Osteoblast (primary cell): ENCODE data around the gene LPGAT1. TPM values are rescaled to one million over a fixed set of nuclear protein-coding genes. Genes with fewer than 3 reads are reported as not detected.

ENCODE experiments used
- DNase-seq: peaks from one replicate; pipeline ENCODE4 v3.0.0; 2011; ENCODE audit warnings: low spot score, mixed read lengths; ENCODE audit not compliant: insufficient read length; ENCODE audit errors: missing footprints
- H2AFZ ChIP-seq: 2 replicates; pipeline ENCODE4 v1.6.0; 2011; ENCODE audit warnings: mild to moderate bottlenecking, low read length
- H3K27ac ChIP-seq: 2 replicates; pipeline ENCODE4 v1.5.1; 2011; ENCODE audit warnings: mild to moderate bottlenecking, low read depth, low read length, moderate library complexity
- H3K27me3 ChIP-seq: 2 replicates; pipeline ENCODE4 v1.6.0; 2012; ENCODE audit warnings: mild to moderate bottlenecking, control low read depth, inconsistent platforms, low read length, moderate library complexity; ENCODE audit not compliant: insufficient read depth
- H3K36me3 ChIP-seq: 2 replicates; pipeline ENCODE4 v1.5.1; 2011; ENCODE audit warnings: mild to moderate bottlenecking, low read length, control low read depth, moderate library complexity; ENCODE audit not compliant: insufficient read depth
- H3K4me1 ChIP-seq: 2 replicates; pipeline ENCODE4 v1.5.1; 2011; ENCODE audit warnings: mild to moderate bottlenecking, low read length, control low read depth, moderate library complexity; ENCODE audit not compliant: insufficient read depth
- H3K4me2 ChIP-seq: 2 replicates; pipeline ENCODE4 v1.6.0; 2011; ENCODE audit warnings: mild to moderate bottlenecking, low read length; ENCODE audit not compliant: insufficient read depth
- H3K4me3 ChIP-seq: fragments of 200-600 bp; sonication (generic); 3 replicates; pipeline ENCODE4 v1.5.1; 2012; ENCODE audit warnings: mild to moderate bottlenecking, low read length, inconsistent platforms; ENCODE audit not compliant: insufficient read depth
- H3K79me2 ChIP-seq: 2 replicates; pipeline ENCODE4 v1.6.0; 2012; ENCODE audit warnings: mild to moderate bottlenecking, low read length, control low read depth, inconsistent platforms; ENCODE audit not compliant: insufficient read depth
- H3K9me3 ChIP-seq: 2 replicates; pipeline ENCODE4 v1.5.1; 2011; ENCODE audit warnings: low read depth, low read length, control low read depth
- H4K20me1 ChIP-seq: 2 replicates; pipeline ENCODE4 v1.6.0; 2012; ENCODE audit warnings: mild to moderate bottlenecking, low read length, control low read depth; ENCODE audit not compliant: insufficient read depth
- total RNA-seq: library from RNA; depleted of rRNA; stranded (reverse); fragments of >200 nt; gene quantifications from 2 replicates; pipeline ENCODE4 v1.2.3, GENCODE V29; 2012
- TF ChIP-seq, protein P1 (sequence below): IDR thresholded peaks from 2 replicates; pipeline ENCODE4 v1.5.1; 2011; ENCODE audit warnings: mild to moderate bottlenecking, low read depth, low read length, moderate library complexity; ENCODE audit errors: extremely low read depth

The LPGAT1 gene
- total RNA-seq, 1 donor: 43.4 TPM

GRCh38 chr1:211739671-211740411 is 90.7 kb downstream of the LPGAT1 start:
- no peaks in the 10 kb centered on the region for H3K9me3 ChIP-seq
- H3K27me3 ChIP-seq: no peaks in the 10 kb centered on the region
- H3K79me2 ChIP-seq: no peaks in the 10 kb centered on the region
- no peak overlapping the region for H3K27ac ChIP-seq
- no peak overlapping the region for H2AFZ ChIP-seq
- no peak overlapping the region for H3K4me3 ChIP-seq
- H3K36me3 ChIP-seq: no peaks in the 10 kb centered on the region
- H3K4me2 ChIP-seq: no peak overlapping the region
- TF ChIP-seq, protein P1, sequence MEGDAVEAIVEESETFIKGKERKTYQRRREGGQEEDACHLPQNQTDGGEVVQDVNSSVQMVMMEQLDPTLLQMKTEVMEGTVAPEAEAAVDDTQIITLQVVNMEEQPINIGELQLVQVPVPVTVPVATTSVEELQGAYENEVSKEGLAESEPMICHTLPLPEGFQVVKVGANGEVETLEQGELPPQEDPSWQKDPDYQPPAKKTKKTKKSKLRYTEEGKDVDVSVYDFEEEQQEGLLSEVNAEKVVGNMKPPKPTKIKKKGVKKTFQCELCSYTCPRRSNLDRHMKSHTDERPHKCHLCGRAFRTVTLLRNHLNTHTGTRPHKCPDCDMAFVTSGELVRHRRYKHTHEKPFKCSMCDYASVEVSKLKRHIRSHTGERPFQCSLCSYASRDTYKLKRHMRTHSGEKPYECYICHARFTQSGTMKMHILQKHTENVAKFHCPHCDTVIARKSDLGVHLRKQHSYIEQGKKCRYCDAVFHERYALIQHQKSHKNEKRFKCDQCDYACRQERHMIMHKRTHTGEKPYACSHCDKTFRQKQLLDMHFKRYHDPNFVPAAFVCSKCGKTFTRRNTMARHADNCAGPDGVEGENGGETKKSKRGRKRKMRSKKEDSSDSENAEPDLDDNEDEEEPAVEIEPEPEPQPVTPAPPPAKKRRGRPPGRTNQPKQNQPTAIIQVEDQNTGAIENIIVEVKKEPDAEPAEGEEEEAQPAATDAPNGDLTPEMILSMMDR: no peak
- no peaks in the 10 kb centered on the region for H4K20me1 ChIP-seq
- DNase-seq: no peak
- H3K4me1 ChIP-seq: peaks cover 18% of the 10 kb centered on the region

DNA sequence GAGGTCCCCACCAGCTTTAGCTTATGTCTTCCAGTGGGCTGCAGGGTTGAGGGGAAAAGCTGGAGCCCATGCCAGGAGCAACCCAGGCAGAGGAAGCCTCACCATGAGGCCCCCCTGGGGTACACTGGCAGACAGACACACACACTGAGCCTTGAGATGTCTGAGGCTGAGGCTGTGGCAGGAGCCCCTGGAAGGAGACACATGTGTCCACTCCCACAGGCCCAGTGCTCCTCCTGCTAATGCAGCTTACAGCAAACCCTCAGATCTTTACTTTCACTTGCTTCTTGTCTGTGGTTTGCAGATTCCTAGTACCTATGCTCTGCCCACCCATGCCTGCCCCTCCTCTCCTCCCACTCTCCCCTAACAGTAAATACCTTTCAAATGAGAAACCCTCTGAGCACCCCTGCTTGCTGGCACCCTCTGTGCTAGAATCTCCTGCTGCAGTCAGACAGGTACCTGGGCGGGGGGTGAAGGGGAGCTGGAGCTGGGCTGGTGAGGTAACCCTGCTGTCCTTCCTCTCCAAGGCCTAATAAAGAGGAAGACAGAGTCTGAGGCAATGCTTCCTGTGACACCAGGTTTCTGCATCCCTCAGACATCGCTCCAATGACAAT is 91.8 kb downstream of the LPGAT1 start:
- Histone ChIP-seq H3K4me2 (no peak overlapping the region), H4K20me1 (no peaks in the 10 kb centered on the region), H3K9me3 (no peaks in the 10 kb centered on the region), H3K27ac (no peak overlapping the region), H3K36me3 (no peaks in the 10 kb centered on the region), H3K4me3 (no peak overlapping the region), H3K79me2 (no peaks in the 10 kb centered on the region), H2AFZ (no peak overlapping the region), H3K4me1 (peaks cover 18% of the 10 kb centered on the region), H3K27me3 (no peaks in the 10 kb centered on the region)
- TF ChIP-seq, protein P1: no peak
- no peak for DNase-seq

DNA sequence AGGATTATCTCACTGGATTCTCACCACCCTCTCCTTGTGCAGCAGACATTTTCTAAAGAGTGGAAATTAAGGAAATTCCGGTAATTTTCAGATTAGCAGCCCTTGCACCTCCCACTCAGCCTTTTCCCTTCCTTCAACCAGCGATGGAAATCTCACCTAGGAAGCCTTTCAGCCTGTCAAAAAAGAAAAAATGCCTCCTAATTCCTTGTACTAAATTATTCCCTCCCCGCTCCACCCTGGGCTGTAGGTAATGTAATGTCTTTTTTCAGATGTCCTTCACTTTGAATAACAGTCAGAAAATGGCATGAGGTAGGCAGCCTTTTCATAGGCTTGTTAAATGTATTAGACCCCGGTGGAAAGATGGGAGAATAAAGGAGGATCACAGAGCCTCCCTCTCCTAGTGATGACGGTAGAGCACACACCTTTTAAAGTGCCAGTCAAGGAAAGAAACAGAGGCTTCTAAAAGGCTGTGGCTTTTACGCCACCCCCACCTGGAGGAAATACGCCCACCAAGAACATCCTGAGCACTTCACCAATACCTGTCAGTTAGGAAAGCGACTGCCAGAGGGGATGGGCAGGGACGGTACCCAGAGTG is 92.4 kb downstream of the LPGAT1 start:
- H3K36me3 ChIP-seq: no peaks in the 10 kb centered on the region
- H3K9me3 ChIP-seq: no peaks in the 10 kb centered on the region
- no peaks in the 10 kb centered on the region for H3K27me3 ChIP-seq
- H4K20me1 ChIP-seq: no peaks in the 10 kb centered on the region
- H2AFZ ChIP-seq: no peak overlapping the region
- H3K4me3 ChIP-seq: no peak overlapping the region
- H3K79me2 ChIP-seq: no peaks in the 10 kb centered on the region
- H3K4me2 ChIP-seq: no peak overlapping the region
- no peak for DNase-seq
- H3K27ac ChIP-seq: no peak overlapping the region
- TF ChIP-seq, protein P1: no peak
- H3K4me1 ChIP-seq: peaks cover 18% of the 10 kb centered on the region
